Breast epithelium (tissue), 4 donors: ENCODE results near the gene C2orf81. TPM values are rescaled to one million over a fixed set of nuclear protein-coding genes. Genes with fewer than 3 reads are reported as not detected.
A peak's percentile ranks its signal among the peaks of the same experiment; 100 is the strongest.

ENCODE experiments used
- DNase-seq, 2 donors: peaks; one replicate each; pipeline ENCODE4 v3.0.0-alpha.2; 2019; ENCODE audit warnings: low spot score in 2 of 2
- H3K27ac ChIP-seq, 2 donors: fragments of 200-600 bp; sonication (generic) in 1 of 2; one replicate each; pipeline ENCODE4 v1.5.1; 2016 to 2019; ENCODE audit warnings: mild to moderate bottlenecking in 1 of 2
- H3K27me3 ChIP-seq, 2 donors: fragments of 200-600 bp; sonication (generic) in 1 of 2; one replicate each; pipeline versions ENCODE4 v1.5.1 to v1.6.0; 2017 to 2019; ENCODE audit warnings: control low read depth in 1 of 2, mild to moderate bottlenecking in 1 of 2
- H3K36me3 ChIP-seq: fragments of 200-600 bp; one replicate; pipeline ENCODE4 v1.5.1; 2019
- H3K4me1 ChIP-seq, 2 donors: fragments of 200-600 bp; sonication (generic); one replicate each; pipeline ENCODE4 v1.5.1; 2016 to 2019; ENCODE audit warnings: control low read depth in 1 of 2
- H3K4me3 ChIP-seq, 3 donors: fragments of 200-600 bp; sonication (generic); 1 replicate in 2 of 3; 2 replicates in 1 of 3; pipeline ENCODE4 v1.5.1; 2016 to 2019; ENCODE audit warnings: mild to moderate bottlenecking in 3 of 3, moderate library complexity in 2 of 3
- H3K9me3 ChIP-seq, 2 donors: fragments of 200-600 bp; sonication (generic) in 1 of 2; one replicate each; pipeline ENCODE4 v1.5.1; 2016 to 2019; ENCODE audit warnings: control low read depth in 1 of 2
- POLR2A ChIP-seq: fragments of 450-650 bp; IDR thresholded peaks from one replicate; pipeline ENCODE4 v1.6.1; 2016; ENCODE audit warnings: antibody characterized with exemption, mild to moderate bottlenecking, moderate library complexity
- POLR2AphosphoS5 ChIP-seq, 3 donors: sonication (generic); formaldehyde crosslinking; IDR thresholded peaks; one replicate each; pipeline ENCODE4 v1.6.1; 2017; ENCODE audit warnings: antibody characterized with exemption in 3 of 3
- intact Hi-C: fragments of 100-400 bp; cut with DNase I; formaldehyde crosslinking; loops from one replicate; pipeline ENCODE4 v1.15.1; 2023; ENCODE audit warnings: low total_unique reads
- total RNA-seq, 3 donors: library from RNA; depleted of rRNA; stranded (reverse); fragments of >200 nt; gene quantifications; one replicate each; pipeline ENCODE4 v1.1.0, GENCODE V29; 2016
- TF ChIP-seq, protein P1 (sequence below), 3 donors: fragments of 450-650 bp; IDR thresholded peaks; one replicate each; pipeline ENCODE4 v1.5.1; 2016 to 2017; ENCODE audit warnings: antibody characterized with exemption in 3 of 3, mild to moderate bottlenecking in 3 of 3, moderate library complexity in 3 of 3

C2orf81 gene
- total RNA-seq, 3 donors from 2014 or later = 0.64 to 1.6 (median 1.3) TPM

DNA sequence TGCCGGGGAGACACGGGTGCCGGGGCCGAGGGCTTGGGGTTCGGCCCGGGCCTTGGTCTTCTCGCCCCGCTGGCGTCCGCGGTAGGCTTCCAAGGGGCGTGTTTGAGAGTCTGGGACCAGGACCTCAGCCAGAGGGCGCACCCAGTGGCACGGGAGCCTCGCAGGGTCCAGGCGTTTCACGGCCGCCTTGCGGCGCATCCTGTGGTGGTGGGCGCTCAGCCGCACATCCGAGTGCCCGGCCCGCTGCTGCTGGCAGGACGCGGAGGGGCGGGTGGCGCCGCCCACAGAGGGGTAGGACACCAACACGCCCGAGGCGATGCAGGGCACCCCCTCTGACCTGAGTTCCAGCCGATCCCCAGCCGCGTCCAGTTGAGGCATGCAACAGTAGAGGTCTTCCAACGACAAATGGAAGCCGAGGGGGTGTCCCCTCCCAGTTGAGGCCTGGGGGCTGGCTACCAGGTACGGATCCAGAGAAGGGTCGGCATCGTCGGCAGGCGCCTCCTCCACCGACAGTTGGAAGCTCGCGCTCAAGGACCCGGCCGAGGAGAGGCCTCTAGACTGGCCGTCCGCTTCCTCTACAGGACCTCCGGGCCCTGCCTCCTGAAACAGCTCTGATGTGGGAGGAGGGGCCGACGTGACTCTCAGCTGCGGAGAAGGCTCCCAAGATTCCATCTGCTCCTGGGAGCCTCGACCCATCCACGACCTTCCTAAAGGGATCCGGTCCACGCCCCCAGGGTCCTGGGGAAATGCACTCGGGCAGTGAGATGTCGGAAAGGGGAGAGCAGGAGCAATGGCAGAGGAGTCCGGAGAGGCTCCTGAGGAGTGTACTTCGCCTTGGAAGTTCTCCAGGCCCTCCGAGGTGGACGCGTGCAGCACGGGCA is 6.3 kb downstream of the C2orf81 start:
- H3K36me3 ChIP-seq = no peaks in the 10 kb centered on the region
- peak overlapping the region; percentile 70 to 89 for H3K27ac ChIP-seq
- H3K9me3 ChIP-seq = no peaks in the 10 kb centered on the region
- no peaks in the 10 kb centered on the region for H3K27me3 ChIP-seq
- peak overlapping the region; percentile 54 to 75 (median 62) for H3K4me3 ChIP-seq
- peaks cover 0 to 5% of the 10 kb centered on the region in 2 donors for H3K4me1 ChIP-seq
- TF ChIP-seq POLR2AphosphoS5 (IDR thresholded peaks at IDR 0.05) = no peak
- TF ChIP-seq, protein P1, sequence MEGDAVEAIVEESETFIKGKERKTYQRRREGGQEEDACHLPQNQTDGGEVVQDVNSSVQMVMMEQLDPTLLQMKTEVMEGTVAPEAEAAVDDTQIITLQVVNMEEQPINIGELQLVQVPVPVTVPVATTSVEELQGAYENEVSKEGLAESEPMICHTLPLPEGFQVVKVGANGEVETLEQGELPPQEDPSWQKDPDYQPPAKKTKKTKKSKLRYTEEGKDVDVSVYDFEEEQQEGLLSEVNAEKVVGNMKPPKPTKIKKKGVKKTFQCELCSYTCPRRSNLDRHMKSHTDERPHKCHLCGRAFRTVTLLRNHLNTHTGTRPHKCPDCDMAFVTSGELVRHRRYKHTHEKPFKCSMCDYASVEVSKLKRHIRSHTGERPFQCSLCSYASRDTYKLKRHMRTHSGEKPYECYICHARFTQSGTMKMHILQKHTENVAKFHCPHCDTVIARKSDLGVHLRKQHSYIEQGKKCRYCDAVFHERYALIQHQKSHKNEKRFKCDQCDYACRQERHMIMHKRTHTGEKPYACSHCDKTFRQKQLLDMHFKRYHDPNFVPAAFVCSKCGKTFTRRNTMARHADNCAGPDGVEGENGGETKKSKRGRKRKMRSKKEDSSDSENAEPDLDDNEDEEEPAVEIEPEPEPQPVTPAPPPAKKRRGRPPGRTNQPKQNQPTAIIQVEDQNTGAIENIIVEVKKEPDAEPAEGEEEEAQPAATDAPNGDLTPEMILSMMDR (IDR thresholded peaks at IDR 0.05) = peak in 1 of 3 donors; percentile 12
- intact Hi-C loops = no loop called here
- DNase-seq = no peak

DNA sequence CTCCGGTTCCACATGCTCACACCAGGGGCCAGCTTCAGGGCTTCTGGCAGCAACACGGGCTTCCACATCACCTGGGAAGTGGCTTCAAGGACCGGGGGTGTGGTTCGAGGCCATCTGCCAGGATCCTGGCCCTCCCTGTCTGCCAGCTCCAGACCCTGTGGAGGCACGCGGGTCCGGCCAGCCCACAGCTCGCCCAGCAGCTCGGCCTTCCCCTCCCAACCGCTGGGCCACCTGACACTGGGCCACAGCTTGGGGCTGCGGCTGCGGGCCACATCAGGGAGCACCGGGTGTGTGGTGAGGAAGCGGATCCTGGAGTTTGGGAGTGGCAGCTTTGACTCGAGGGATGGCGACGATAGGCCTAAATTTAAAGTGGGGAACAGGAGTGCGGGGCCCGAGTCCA is 7.0 kb downstream of the C2orf81 start:
- no peak for TF ChIP-seq POLR2AphosphoS5 (IDR thresholded peaks at IDR 0.05)
- TF ChIP-seq, protein P1 (IDR thresholded peaks at IDR 0.05) = no peak
- TF ChIP-seq POLR2A = no peak
- peak overlapping the region; percentile 54 to 75 (median 62) for H3K4me3 ChIP-seq
- no peaks in the 10 kb centered on the region for H3K36me3 ChIP-seq
- intact Hi-C loops = no loop called here
- no peaks in the 10 kb centered on the region for H3K9me3 ChIP-seq
- H3K27ac ChIP-seq = peak overlapping the region; percentile 70 to 89
- H3K27me3 ChIP-seq = no peaks in the 10 kb centered on the region
- peaks cover 0 to 5% of the 10 kb centered on the region in 2 donors for H3K4me1 ChIP-seq
- no peak for DNase-seq

DNA sequence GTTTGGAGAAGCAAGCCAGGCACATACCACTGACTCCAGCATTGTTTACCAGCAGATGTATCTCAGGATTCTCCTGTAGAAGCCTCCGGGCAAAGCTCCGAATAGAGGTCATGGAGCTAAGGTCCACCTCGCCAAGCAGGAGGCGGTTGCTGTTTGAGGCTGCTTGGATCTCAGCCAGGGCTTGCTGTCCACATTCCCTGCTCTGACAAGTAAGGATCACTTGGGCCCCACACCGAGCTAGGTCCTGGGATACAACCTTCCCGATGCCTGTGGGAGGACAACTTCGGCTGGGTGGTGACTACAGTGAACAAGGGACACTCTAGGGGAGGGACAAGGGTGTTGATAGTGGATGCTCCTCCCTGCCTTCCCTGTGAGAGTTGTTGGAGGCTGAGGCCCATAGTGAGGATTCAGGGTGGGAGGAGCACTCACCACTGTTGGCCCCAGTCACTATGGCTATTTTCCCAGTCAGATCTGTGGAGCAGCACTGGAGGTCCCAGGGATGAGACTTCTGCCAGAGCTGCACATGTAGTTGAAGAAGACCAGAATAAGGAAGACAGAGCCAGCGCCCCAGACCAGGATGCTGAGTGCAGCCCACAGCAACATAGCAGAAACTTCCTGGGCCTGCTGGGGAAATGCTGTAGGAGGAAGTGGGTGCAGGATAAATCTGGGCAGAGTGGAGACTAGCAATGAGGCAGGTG is 8.3 kb downstream of the C2orf81 start:
- no peak overlapping the region for H3K4me3 ChIP-seq
- peak overlapping the region in 1 of 2 donors; percentile 89 for H3K27ac ChIP-seq
- H3K4me1 ChIP-seq = peaks cover 0 to 5% of the 10 kb centered on the region in 2 donors
- H3K27me3 ChIP-seq = no peaks in the 10 kb centered on the region
- DNase-seq = peak in 1 of 2 donors; percentile 87
- TF ChIP-seq POLR2AphosphoS5 (IDR thresholded peaks at IDR 0.05) (no peak), POLR2A (no peak)
- TF ChIP-seq, protein P1 (IDR thresholded peaks at IDR 0.05) = no peak
- intact Hi-C loops = no loop called here
- H3K9me3 ChIP-seq = no peaks in the 10 kb centered on the region
- H3K36me3 ChIP-seq = no peaks in the 10 kb centered on the region

DNA sequence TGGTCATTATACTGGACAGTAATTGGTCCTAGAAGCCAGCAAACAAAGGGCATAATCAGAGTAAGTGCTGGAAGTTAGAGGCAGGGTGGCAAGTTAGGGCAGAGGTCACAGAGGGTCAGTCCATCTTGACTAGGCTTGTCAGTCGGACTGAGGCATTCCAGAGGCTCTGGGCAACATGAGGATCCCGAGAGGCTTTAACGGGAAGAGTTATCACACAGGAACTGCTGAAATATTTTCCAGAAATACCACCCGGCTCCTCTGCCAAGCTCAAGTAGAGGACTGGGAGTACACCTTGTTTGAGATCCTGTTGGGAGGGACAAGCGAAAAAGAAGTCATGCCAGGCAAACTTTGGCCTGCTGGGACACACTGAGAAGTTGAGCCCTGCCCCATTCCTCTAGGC is 13.7 kb downstream of the C2orf81 start:
- DNase-seq = no peak
- H3K4me1 ChIP-seq = no peaks in the 10 kb centered on the region
- no peaks in the 10 kb centered on the region for H3K27me3 ChIP-seq
- TF ChIP-seq POLR2A = no peak
- TF ChIP-seq POLR2AphosphoS5 (IDR thresholded peaks at IDR 0.05) = no peak
- TF ChIP-seq, protein P1 (IDR thresholded peaks at IDR 0.05) = no peak
- no peak overlapping the region for H3K27ac ChIP-seq
- intact Hi-C loops = no loop called here
- no peaks in the 10 kb centered on the region for H3K36me3 ChIP-seq
- H3K9me3 ChIP-seq = no peaks in the 10 kb centered on the region
- no peak overlapping the region for H3K4me3 ChIP-seq

DNA sequence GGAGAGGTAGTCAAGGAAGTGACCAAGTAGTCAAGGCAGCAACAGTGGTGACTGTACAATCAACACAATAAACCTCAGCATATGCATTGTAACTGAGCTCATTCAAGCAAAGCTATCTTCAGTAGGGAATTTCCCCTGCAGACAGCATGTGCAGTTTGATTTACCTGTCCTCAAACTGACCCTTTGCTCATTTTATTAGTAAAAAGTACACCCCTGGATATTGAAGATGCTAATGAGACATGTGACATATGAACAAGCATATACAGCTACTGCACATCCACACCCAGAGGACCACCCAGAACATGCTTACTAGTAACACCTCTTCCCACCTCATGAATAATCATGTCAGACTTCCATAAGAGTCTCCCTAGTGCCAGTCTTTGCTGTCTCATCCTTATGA is 15.4 kb downstream of the C2orf81 start:
- no peak overlapping the region for H3K4me3 ChIP-seq
- no peaks in the 10 kb centered on the region for H3K27me3 ChIP-seq
- TF ChIP-seq, protein P1 (IDR thresholded peaks at IDR 0.05) = no peak
- TF ChIP-seq POLR2A = no peak
- TF ChIP-seq POLR2AphosphoS5 (IDR thresholded peaks at IDR 0.05) = no peak
- intact Hi-C loops = no loop called here
- no peaks in the 10 kb centered on the region for H3K36me3 ChIP-seq
- H3K27ac ChIP-seq = no peak overlapping the region
- no peaks in the 10 kb centered on the region for H3K9me3 ChIP-seq
- DNase-seq = no peak
- H3K4me1 ChIP-seq = no peaks in the 10 kb centered on the region
